NCI-H446 (cell line): Measurements from ENCODE around the gene PRXL2B.
"Not testable (repeated sequence)": the region's sequence is repeated elsewhere in the genome, so short reads cannot be mapped to it uniquely, and the experiment has no call there.

Experiments
- DNase-seq, 2 experiments: peaks; one replicate each; lab custom pipeline; 2025; lab: John Stamatoyannopoulos, UW

Gene PRXL2B

GRCh38 chr1:2550309-2550861, 36.2 kb upstream of the PRXL2B start:
- not testable (repeated sequence) for DNase-seq

GRCh38 chr1:2551544-2551943, 35.0 kb upstream of the PRXL2B start:
- DNase-seq, result not testable (repeated sequence)

DNA sequence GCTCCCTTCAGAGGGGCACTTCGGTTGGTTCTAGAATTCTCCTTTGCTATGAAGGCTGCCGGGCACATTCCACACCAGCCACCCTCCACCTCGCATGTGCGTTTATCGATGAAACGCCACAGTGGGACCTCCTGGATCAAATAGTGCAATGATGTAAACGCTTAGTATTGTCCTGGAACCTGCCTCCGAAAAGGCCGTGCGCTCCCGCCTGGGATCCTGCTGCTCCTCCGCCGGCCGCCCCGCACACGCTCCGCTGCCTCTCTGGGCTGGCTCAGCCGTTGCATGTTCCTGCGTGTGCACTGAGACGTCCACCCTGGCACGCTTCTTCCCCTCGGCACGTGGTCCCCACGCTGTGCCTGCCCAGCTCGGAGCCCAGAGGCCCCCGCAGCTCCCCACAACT, 34.4 kb upstream of the PRXL2B start:
- DNase-seq, result no peak

GRCh38 chr1:2553076-2553475, 33.5 kb upstream of the PRXL2B start:
- DNase-seq, result not testable (repeated sequence)

DNA sequence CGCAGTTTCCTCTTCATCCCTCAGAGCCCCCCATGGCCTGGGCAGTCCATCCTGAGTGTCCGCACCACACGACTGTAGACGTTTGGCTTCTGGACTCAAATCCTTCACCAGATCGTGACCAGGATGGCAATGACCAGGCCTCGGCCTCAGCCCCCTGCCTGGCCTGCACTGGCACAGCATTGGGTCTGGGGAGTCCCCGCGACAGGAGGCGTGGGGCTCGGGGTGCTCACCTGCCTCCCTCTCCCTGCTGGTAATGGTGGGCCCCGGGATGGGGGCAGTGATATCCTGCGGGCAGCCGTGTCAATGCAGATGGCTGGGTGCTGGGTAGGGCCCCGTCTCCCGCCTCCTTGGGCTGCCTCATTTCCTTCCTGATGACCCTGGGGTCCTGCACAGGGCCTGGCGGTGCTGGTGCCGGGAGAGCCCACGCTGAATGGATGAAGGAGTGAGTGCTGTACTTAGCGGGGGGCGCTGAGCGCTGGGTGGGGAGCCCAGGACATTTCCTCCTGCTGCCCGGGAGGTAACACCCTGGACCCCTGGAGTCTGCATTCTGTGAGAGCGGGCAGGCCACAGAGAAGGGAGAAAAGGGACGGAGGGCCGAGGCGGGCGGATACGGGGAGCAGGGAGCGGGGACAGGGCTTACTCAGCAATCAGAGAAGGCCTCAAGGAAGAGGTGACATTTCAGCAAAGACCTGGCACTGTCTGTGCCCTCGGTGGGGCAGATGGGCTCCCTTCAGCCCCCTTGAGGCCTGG, 32.5 kb upstream of the PRXL2B start:
- no peak for DNase-seq

GRCh38 chr1:2554621-2555387, 31.8 kb upstream of the PRXL2B start:
- DNase-seq, result peak in 1 of 2 experiments; percentile 18

DNA sequence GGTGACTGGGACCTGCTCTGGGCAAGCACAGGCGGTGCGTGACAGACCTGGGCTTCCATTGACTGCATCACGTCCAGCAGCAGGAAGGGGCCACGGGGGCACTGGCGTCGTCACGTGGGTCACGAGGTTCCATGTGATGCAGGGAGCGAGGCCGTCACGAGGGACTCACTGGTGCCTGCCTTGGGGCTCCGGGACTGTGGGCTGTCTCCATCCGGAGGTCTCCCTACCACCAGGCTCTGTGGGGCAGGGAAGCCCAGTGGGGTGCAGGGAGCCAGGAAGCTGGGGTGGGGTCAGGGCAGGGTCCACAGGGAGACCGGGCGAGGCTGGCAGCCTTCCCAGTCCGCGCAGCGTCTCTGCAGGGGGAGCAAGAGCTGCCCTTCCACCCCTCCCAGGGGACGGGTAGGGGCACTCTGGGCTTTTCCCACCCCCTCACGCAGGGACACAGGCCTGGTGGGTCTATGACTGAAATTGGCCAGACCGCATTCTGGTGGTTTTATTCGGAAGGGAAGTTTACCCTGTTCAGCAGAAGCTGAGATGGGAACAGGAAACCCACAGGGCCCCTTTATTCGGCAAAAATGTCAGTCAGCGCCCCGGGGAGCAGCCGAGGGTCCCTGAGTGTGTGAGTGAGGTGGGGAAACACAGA, 30.8 kb upstream of the PRXL2B start:
- DNase-seq, result no peak

GRCh38 chr1:2556277-2556677, 30.3 kb upstream of the PRXL2B start, which contains the start of gene TNFRSF14:
TSS of gene TNFRSF14 (plus strand) at chr1:2556371. CDS start at chr1:2556665, 294 bp downstream.
- DNase-seq, result no peak

- no peak for DNase-seq
Measured at GRCh38 chr1:2556678-2557481, 29.7 kb upstream of the PRXL2B start.

DNA sequence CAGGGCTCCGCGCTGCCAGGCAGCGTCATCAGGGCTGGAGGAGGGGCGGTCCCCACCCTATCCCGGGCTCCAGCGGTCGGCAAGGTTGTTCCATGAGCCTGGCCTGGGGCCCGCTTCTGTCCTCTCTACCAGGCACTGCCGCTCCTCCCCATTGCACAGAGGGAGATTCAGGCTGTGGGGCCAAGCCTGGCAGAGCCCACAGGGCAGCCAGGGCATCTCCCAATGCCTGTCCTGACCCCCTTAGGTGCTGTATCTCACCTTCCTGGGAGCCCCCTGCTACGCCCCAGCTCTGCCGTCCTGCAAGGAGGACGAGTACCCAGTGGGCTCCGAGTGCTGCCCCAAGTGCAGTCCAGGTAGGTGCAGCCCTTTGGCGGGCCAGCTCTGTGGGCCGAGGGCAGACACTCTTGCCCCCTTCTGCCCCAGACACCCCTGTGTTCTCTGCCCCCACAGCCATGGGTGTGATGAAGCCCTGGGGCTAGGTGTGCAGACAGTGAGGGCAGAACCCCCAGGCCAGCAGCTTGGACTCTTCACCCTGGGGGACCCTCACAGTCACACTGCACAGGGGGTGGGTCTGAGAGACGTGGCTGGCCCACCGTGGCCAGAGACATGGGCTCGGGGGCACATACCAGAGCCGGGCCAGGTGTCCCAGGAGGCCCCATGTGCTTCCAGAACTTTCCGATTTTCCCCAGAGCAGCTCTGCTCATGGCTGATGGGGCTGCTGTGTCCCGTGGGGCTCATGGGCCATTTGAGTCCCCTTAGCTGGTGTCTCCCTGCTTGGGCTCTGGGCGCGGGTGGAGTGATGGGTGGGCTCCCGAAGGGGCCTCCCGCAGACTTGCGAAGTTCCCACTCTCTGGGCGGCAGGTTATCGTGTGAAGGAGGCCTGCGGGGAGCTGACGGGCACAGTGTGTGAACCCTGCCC, 28.8 kb upstream of the PRXL2B start:
- no peak for DNase-seq

GRCh38 chr1:2558420-2558819, 28.2 kb upstream of the PRXL2B start:
- no peak for DNase-seq

- DNase-seq, result no peak
Measured at GRCh38 chr1:2558861-2559260, 27.7 kb upstream of the PRXL2B start.

GRCh38 chr1:2559509-2560298, 26.9 kb upstream of the PRXL2B start:
- no peak for DNase-seq

GRCh38 chr1:2560299-2561073, 26.1 kb upstream of the PRXL2B start:
- no peak for DNase-seq

DNA sequence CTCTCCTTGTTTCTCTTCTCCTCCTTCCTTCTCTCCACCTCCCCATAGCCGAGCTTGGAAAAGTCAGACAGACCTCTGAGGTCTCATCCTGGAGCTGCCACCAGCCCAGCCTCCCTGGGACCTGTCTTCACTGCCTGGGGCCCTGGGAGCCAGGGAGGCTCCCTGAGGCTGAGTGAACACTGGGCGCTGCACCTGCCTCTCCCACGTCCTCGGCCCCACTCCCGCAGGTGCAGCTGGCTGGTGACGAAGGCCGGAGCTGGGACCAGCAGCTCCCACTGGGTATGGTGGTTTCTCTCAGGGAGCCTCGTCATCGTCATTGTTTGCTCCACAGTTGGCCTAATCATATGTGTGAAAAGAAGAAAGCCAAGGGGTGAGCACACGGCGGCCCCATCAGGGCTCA, 25.1 kb upstream of the PRXL2B start:
- DNase-seq, result no peak

GRCh38 chr1:2561898-2562895, 24.4 kb upstream of the PRXL2B start:
- no peak for DNase-seq

DNA sequence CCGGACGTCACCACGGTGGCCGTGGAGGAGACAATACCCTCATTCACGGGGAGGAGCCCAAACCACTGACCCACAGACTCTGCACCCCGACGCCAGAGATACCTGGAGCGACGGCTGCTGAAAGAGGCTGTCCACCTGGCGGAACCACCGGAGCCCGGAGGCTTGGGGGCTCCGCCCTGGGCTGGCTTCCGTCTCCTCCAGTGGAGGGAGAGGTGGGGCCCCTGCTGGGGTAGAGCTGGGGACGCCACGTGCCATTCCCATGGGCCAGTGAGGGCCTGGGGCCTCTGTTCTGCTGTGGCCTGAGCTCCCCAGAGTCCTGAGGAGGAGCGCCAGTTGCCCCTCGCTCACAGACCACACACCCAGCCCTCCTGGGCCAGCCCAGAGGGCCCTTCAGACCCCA, 23.4 kb upstream of the PRXL2B start:
- no peak for DNase-seq
